Body of pancreas (tissue), 4 donors: ENCODE data around the gene PCDHA11. TPM values are rescaled to one million over a fixed set of nuclear protein-coding genes. Genes with fewer than 3 reads are reported as not detected.

Source experiments
- ATAC-seq: fragments of 150-250 bp; one replicate; pipeline ENCODE4 v1.9.1; 2016
- DNase-seq, 4 donors: peaks; one replicate each; pipeline ENCODE4 v3.0.0-alpha.2; 2019
- H3K27ac ChIP-seq, 4 donors: fragments of 200-600 bp; sonication (generic); 1 replicate in 3 of 4; 2 replicates in 1 of 4; pipeline versions ENCODE4 v1.5.1 to v1.6.1; 2016 to 2019; ENCODE audit warnings: mild to moderate bottlenecking in 1 of 4, mixed read lengths in 1 of 4, moderate library complexity in 1 of 4
- H3K27me3 ChIP-seq, 2 donors: fragments of 200-600 bp; sonication (generic); one replicate each; pipeline ENCODE4 v1.6.0; 2016; ENCODE audit warnings: mild to moderate bottlenecking in 1 of 2
- H3K36me3 ChIP-seq, 2 donors: fragments of 200-600 bp; sonication (generic); replicated peaks in 1 of 2; 2 replicates each; pipeline ENCODE4 v1.5.1; 2016; ENCODE audit warnings: low read depth in 2 of 2; ENCODE audit not compliant: insufficient read depth in 1 of 2
- H3K4me1 ChIP-seq: fragments of 200-600 bp; sonication (generic); one replicate; pipeline ENCODE4 v1.6.0; 2016
- H3K4me3 ChIP-seq, 2 donors: fragments of 200-600 bp; sonication (generic); 1 replicate in 1 of 2; 2 replicates in 1 of 2; pipeline ENCODE4 v1.5.1; 2016 to 2019
- H3K9me3 ChIP-seq, 3 donors: fragments of 200-600 bp; sonication (generic); 1 replicate in 2 of 3; 2 replicates in 1 of 3; pipeline ENCODE4 v1.5.1; 2016
- CTCF ChIP-seq, 7 experiments: fragments of 450-650 bp in 4 of 7; fragments of 200-600 bp in 3 of 7; sonication (generic) in 3 of 7; IDR thresholded peaks; one replicate each; pipeline ENCODE4 v1.5.1; 2016 to 2019; ENCODE audit warnings: antibody characterized with exemption in 7 of 7
- POLR2A ChIP-seq, 3 donors: fragments of 450-650 bp; IDR thresholded peaks; one replicate each; pipeline ENCODE4 v1.6.1; 2016; ENCODE audit warnings: antibody characterized with exemption in 3 of 3, mild to moderate bottlenecking in 2 of 3
- WGBS, 2 donors: methylation state at CpG; one replicate each; pipeline ENCODE4 v1.1.5; 2017; 5-methylcytosine and 5-hydroxymethylcytosine counted together
- intact Hi-C: fragments of 100-400 bp; cut with DNase I; formaldehyde crosslinking; loops from one replicate; pipeline ENCODE4 v1.15.1; 2023
- total RNA-seq, 2 donors: library from RNA; depleted of rRNA; stranded (reverse); fragments of >200 nt; gene quantifications; one replicate each; pipeline ENCODE4 v1.1.0, GENCODE V29; 2016

PCDHA11 gene
- total RNA-seq, 2 donors from 2014 or later = 3.6 to 4.9 TPM

GRCh38 chr5:140883927-140884697 is 15.4 kb downstream of the PCDHA11 start:
- H3K27ac ChIP-seq = no peak overlapping the region
- no peak overlapping the region for H3K4me3 ChIP-seq
- intact Hi-C loops = no loop called here
- DNase-seq (no peak), ATAC-seq (no peak)
- H3K4me1 ChIP-seq = no peaks in the 10 kb centered on the region
- H3K9me3 ChIP-seq = peaks cover 0 to 25% (median 0%) of the 10 kb centered on the region in 3 donors
- no peaks in the 10 kb centered on the region for H3K36me3 ChIP-seq
- TF ChIP-seq POLR2A (IDR thresholded peaks at IDR 0.05) = no peak
- no peak for TF ChIP-seq CTCF (IDR thresholded peaks at IDR 0.05)
- no peaks in the 10 kb centered on the region for H3K27me3 ChIP-seq
- WGBS, 2 donors = 30 to 49% methylated on average over 17 to 79 of the region's 79 CpGs

- no peak for ATAC-seq
- Histone ChIP-seq H3K4me3 (no peak overlapping the region), H3K4me1 (no peaks in the 10 kb centered on the region), H3K36me3 (no peaks in the 10 kb centered on the region), H3K9me3 (no peaks in the 10 kb centered on the region), H3K27ac (no peak overlapping the region), H3K27me3 (no peaks in the 10 kb centered on the region)
- WGBS, 2 donors = 46 to 67% methylated on average over 1 of the region's 1 CpG
- intact Hi-C loops = no loop called here
- no peak for DNase-seq
- TF ChIP-seq POLR2A (IDR thresholded peaks at IDR 0.05) (no peak), CTCF (IDR thresholded peaks at IDR 0.05) (no peak)
These were observed 47.6 kb downstream of the PCDHA11 start for GRCh38 chr5:140916325-140916724.

Other genes with a start within 250 kb of the PCDHA11 start
- gene CD14, start 235.8 kb upstream of the PCDHA11 start, total RNA-seq = 10 to 100 TPM; 19.2 to 62.6 TPM
- gene TMCO6, start 229.5 kb upstream of the PCDHA11 start, total RNA-seq = 10 to 100 TPM; 14.5 to 58.7 TPM
- 10 to 100 TPM; 36.6 to 46.1 TPM for gene NDUFA2, start 221.3 kb upstream of the PCDHA11 start, total RNA-seq
- gene IK, start 221.1 kb upstream of the PCDHA11 start, total RNA-seq = 100 to 1,000 TPM in 1 of 2 donors, 10 to 100 TPM in 1; 62.6 to 134 TPM
- 10 to 100 TPM; 14.5 to 16.1 TPM for gene WDR55, start 204.1 kb upstream of the PCDHA11 start, total RNA-seq
- 1 to 10 TPM; 1.8 to 2.6 TPM for gene DND1, start 195.4 kb upstream of the PCDHA11 start, total RNA-seq
- gene HARS1, start 177.6 kb upstream of the PCDHA11 start, total RNA-seq = 10 to 100 TPM; 46.2 to 52.4 TPM
- 10 to 100 TPM; 13.7 to 23.7 TPM for gene HARS2, start 177.5 kb upstream of the PCDHA11 start, total RNA-seq
- gene ZMAT2, start 168.5 kb upstream of the PCDHA11 start, total RNA-seq = 10 to 100 TPM; 16.1 to 27.0 TPM
- gene PCDHA1, start 82.8 kb upstream of the PCDHA11 start, total RNA-seq = not detected
- gene PCDHA2, start 74.1 kb upstream of the PCDHA11 start, total RNA-seq = 1 to 10 TPM in 1 of 2 donors, under 1 TPM in 1; 0.26 to 1.3 TPM
- gene PCDHA3, start 67.9 kb upstream of the PCDHA11 start, total RNA-seq = 1 to 10 TPM in 1 of 2 donors, under 1 TPM in 1; 0.99 to 1.0 TPM
- gene PCDHA4, start 61.9 kb upstream of the PCDHA11 start, total RNA-seq = 1 to 10 TPM; 2.0 to 3.1 TPM
- gene PCDHA5, start 47.3 kb upstream of the PCDHA11 start, total RNA-seq = 1 to 10 TPM; 2.3 to 4.0 TPM
- 1 to 10 TPM; 3.4 to 5.9 TPM for gene PCDHA6, start 41.0 kb upstream of the PCDHA11 start, total RNA-seq
- gene PCDHA7, start 34.7 kb upstream of the PCDHA11 start, total RNA-seq = 1 to 10 TPM; 1.3 to 3.3 TPM
- gene PCDHA8, start 27.8 kb upstream of the PCDHA11 start, total RNA-seq = 1 to 10 TPM; 2.1 to 4.6 TPM
- gene PCDHA9, start 20.6 kb upstream of the PCDHA11 start, total RNA-seq = 1 to 10 TPM; 1.3 to 3.3 TPM
- gene PCDHA10, start 13.1 kb upstream of the PCDHA11 start, total RNA-seq = 1 to 10 TPM; 3.1 to 6.6 TPM
- 1 to 10 TPM; 3.6 to 3.9 TPM for gene PCDHA12, start 6.4 kb downstream of the PCDHA11 start, total RNA-seq
- gene PCDHA13, start 13.2 kb downstream of the PCDHA11 start, total RNA-seq = 1 to 10 TPM; 2.3 to 7.6 TPM
- 1 to 10 TPM; 1.8 to 4.0 TPM for gene PCDHAC1, start 57.3 kb downstream of the PCDHA11 start, total RNA-seq
- gene PCDHAC2, start 97.5 kb downstream of the PCDHA11 start, total RNA-seq = 1 to 10 TPM; 1.6 to 2.3 TPM
- under 1 TPM; 0.26 to 0.66 TPM for gene PCDHB1, start 182.4 kb downstream of the PCDHA11 start, total RNA-seq
- gene PCDHB2, start 225.7 kb downstream of the PCDHA11 start, total RNA-seq = 1 to 10 TPM; 1.8 to 2.0 TPM
- gene PCDHB3, start 231.5 kb downstream of the PCDHA11 start, total RNA-seq = 1 to 10 TPM; 1.3 to 1.8 TPM